HFFc6 (cell line): ENCODE data around the gene SORL1-AS1.
A peak's percentile ranks its signal among the peaks of the same experiment; 100 is the strongest.

ENCODE experiments used
- DNase-seq: peaks from one replicate; pipeline ENCODE4 v3.0.0-alpha.2; 2018
- H3K27ac Mint-ChIP-seq: 2 replicates; pipeline ENCODE4 v1.8.0; 2020; ENCODE audit warnings: mild to moderate bottlenecking, mixed read lengths
- H3K27me3 Mint-ChIP-seq: 2 replicates; pipeline ENCODE4 v1.8.0; 2021; ENCODE audit warnings: mild to moderate bottlenecking, moderate library complexity, mixed read lengths; ENCODE audit not compliant: insufficient read depth
- H3K36me3 Mint-ChIP-seq: 2 replicates; pipeline ENCODE4 v1.8.0; 2021; ENCODE audit warnings: low read depth, mixed read lengths
- H3K4me1 Mint-ChIP-seq: 2 replicates; pipeline ENCODE4 v1.8.0; 2020; ENCODE audit warnings: low read depth, mixed read lengths
- H3K4me3 Mint-ChIP-seq: 2 replicates; pipeline ENCODE4 v1.8.0; 2020; ENCODE audit warnings: mild to moderate bottlenecking, moderate library complexity, mixed read lengths
- H3K9me3 Mint-ChIP-seq: 2 replicates; pipeline ENCODE4 v1.8.0; 2020; ENCODE audit warnings: mild to moderate bottlenecking, mixed read lengths
- TF ChIP-seq, protein P1 (sequence below): fragments of 200-600 bp; sonication (generic); IDR thresholded peaks from 2 replicates; pipeline ENCODE4 v1.5.0; 2021; ENCODE audit warnings: antibody characterized with exemption, mild to moderate bottlenecking

The SORL1-AS1 gene

DNA sequence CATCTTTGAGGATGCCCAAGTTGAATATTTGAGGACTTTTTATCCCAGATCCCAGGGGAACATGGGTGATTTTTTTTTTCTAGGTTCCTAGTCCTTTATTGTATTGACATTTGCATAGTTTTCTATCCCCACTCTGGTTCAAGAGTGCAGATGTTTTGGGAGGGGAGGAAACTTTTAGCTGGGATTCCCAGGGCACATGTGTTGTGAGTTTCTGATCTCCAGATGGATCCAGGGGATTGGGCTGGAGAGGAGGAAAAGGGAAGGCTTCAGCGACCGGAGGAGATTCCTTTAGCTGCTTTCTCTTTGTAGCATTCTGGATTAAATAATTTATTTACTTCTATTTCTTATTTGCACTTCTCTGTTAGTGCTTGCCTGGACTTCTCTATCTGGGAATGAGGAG, 14.7 kb upstream of the SORL1-AS1 start:
- Mint-ChIP-seq H3K9me3 (no peaks in the 10 kb centered on the region), H3K36me3 (no peaks in the 10 kb centered on the region), H3K27me3 (peaks cover 2% of the 10 kb centered on the region), H3K27ac (peak overlapping the region; percentile 38; the same call in 1 of the 2 replicates), H3K4me1 (peaks cover 50% of the 10 kb centered on the region), H3K4me3 (peak overlapping the region; percentile 75)
- no peak for DNase-seq
- TF ChIP-seq, protein P1, sequence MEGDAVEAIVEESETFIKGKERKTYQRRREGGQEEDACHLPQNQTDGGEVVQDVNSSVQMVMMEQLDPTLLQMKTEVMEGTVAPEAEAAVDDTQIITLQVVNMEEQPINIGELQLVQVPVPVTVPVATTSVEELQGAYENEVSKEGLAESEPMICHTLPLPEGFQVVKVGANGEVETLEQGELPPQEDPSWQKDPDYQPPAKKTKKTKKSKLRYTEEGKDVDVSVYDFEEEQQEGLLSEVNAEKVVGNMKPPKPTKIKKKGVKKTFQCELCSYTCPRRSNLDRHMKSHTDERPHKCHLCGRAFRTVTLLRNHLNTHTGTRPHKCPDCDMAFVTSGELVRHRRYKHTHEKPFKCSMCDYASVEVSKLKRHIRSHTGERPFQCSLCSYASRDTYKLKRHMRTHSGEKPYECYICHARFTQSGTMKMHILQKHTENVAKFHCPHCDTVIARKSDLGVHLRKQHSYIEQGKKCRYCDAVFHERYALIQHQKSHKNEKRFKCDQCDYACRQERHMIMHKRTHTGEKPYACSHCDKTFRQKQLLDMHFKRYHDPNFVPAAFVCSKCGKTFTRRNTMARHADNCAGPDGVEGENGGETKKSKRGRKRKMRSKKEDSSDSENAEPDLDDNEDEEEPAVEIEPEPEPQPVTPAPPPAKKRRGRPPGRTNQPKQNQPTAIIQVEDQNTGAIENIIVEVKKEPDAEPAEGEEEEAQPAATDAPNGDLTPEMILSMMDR: no peak

DNA sequence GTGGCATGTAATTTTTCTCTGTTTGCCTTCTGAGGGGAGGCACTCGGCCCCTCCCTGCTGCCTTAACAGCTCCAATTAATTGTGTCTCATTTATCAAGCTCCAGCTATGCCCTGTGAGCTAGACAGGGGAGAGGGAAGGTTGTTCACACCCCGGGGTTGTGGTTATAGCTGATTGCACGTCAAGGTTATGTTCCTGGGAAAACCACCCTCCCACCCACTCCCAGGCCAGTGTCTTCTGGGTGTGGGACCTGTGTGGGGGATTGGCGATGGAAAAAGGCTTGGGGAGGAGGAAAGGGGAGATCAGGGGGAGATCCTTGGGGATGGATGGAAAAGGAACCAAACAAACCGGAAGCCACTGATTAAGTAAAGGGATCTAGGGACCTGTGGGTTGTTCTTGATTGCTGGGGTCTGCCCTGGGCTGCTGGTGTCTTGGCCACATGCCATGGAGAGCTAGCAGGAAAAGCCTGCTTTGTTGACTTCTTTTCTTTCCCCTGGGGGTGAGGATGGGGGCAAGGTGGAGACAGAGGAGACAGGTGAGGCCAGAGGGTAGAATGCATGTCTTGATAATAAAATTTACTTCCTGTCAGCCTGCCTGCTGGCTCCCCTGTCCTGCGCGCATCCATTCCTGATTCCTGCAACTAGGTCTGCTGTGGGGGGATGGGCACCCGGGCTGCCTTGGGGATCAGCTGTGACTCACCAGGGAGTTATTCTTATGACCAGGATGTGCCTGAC, 13.5 kb upstream of the SORL1-AS1 start:
- Mint-ChIP-seq H3K27ac (peak overlapping the region; percentile 81), H3K4me3 (peak overlapping the region; percentile 75), H3K36me3 (no peaks in the 10 kb centered on the region), H3K4me1 (peaks cover 50% of the 10 kb centered on the region), H3K27me3 (no peaks in the 10 kb centered on the region), H3K9me3 (no peaks in the 10 kb centered on the region)
- TF ChIP-seq, protein P1: no peak
- DNase-seq: peak; percentile 93

DNA sequence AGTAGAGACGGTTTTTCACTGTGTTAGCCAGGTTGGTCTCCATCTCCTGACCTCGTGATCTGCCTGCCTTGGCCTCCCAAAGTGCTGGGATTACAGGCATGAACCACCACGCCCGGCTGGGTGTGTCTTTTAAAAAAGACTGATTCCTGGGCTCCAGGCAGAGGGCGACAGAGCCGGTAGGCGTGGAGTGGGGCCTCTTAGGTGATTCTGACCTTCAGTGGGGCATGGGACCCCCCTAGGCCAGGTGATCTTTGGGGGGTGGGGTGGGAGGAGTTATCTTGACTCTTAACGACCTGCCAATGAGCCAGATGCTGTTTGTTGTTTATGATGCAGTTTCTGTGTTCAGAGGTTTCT, 12.9 kb upstream of the SORL1-AS1 start:
- Mint-ChIP-seq H3K27me3 (no peaks in the 10 kb centered on the region), H3K4me3 (peak overlapping the region; percentile 75; the same call in 1 of the 2 replicates), H3K36me3 (no peaks in the 10 kb centered on the region), H3K9me3 (no peaks in the 10 kb centered on the region), H3K27ac (peak overlapping the region; percentile 81), H3K4me1 (peaks cover 50% of the 10 kb centered on the region)
- no peak for DNase-seq
- TF ChIP-seq, protein P1: no peak

DNA sequence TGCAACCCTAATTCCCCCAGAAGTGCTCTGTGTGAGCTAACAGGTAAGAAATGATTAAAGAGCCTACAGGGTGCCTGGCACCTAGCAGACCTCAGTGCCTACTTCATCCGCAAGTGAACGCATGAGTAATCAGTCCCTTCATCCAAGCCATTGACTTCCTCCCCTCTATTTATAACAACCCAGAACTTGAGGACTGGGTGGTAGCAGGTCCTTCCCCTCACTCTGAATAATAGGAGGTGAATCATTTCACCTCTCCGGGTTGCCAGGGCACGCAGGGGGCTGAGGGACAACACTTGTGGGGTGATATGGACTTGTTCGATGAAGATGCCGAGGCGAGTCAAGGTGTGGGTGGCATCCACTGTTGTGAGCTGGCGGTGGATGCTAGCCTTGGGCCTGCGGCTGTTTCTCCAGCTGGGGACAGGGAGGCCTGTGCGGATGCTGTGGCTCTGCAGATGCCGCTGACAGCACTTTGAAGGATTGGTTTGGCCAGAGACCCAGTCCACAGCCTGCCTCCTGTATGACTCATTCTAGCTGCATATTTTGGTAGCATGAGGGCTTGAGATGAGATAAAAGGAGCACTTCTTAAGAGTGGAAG, 11.7 kb upstream of the SORL1-AS1 start:
- H3K36me3 Mint-ChIP-seq: no peaks in the 10 kb centered on the region
- no peaks in the 10 kb centered on the region for H3K9me3 Mint-ChIP-seq
- peak; percentile 90 for DNase-seq
- H3K4me1 Mint-ChIP-seq: peaks cover 50% of the 10 kb centered on the region
- TF ChIP-seq, protein P1: no peak
- peak overlapping the region; percentile 64 for H3K4me3 Mint-ChIP-seq
- peaks cover 6% of the 10 kb centered on the region; the same call in 1 of the 2 replicates for H3K27me3 Mint-ChIP-seq
- peak overlapping the region; percentile 86 for H3K27ac Mint-ChIP-seq

DNA sequence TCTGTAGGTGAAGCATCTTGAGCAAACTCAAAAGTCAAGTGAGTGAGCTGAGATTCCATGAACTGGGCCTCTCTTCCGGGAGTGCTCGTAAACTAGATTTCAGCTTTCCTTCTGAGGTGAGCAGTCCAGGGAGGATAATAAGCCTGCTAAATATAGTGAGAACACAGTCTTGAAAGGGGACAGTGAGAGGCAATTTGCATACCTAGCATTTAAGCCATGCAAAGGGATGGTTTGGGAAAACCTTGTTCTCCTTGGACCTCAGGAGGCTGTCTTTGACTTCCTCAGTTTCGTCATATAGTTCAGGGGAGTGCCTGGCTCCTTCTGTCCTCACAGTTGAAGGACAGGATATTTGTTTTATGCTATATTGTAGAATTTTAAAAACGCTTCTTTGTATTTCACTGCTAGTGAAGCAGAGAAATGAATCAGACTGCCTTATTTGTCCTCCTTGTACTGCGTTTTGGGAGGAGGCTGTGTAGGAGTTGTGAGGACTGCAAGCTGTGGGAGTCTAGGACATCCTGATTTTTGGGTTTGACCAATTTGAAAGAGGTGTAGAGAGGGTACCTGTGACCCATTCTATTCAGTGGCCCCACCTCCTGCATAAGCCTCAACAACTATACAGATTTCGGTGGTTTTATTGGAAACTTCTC, 11.0 kb upstream of the SORL1-AS1 start:
- peaks cover 50% of the 10 kb centered on the region for H3K4me1 Mint-ChIP-seq

More for the DNA sequence above, 11.0 kb upstream of the SORL1-AS1 start:
- no peak for DNase-seq
- TF ChIP-seq, protein P1: no peak
- H3K27me3 Mint-ChIP-seq: peaks cover 11% of the 10 kb centered on the region; the same call in 1 of the 2 replicates
- H3K9me3 Mint-ChIP-seq: no peaks in the 10 kb centered on the region
- H3K36me3 Mint-ChIP-seq: no peaks in the 10 kb centered on the region
- 0 out of 2 replicates have a peak overlapping the region, but pooled peaks have one; percentile 64 for H3K4me3 Mint-ChIP-seq
- H3K27ac Mint-ChIP-seq: peak overlapping the region; percentile 86
